Thyroid gland (tissue), 4 donors: ENCODE measurements around the gene TMEM132D.

Source experiments
- CTCF ChIP-seq, 6 experiments: fragments of 200-600 bp in 3 of 6; fragments of 450-650 bp in 3 of 6; sonication (generic) in 3 of 6; IDR thresholded peaks; one replicate each; pipeline ENCODE4 v1.5.1; 2016 to 2019; ENCODE audit warnings: antibody characterized with exemption in 6 of 6, mild to moderate bottlenecking in 2 of 6, inconsistent platforms in 1 of 6, moderate library complexity in 1 of 6
- POLR2A ChIP-seq, 2 donors: fragments of 450-650 bp; IDR thresholded peaks; one replicate each; pipeline ENCODE4 v1.6.1; 2017; ENCODE audit warnings: antibody characterized with exemption in 2 of 2, mild to moderate bottlenecking in 2 of 2, moderate library complexity in 1 of 2

- TF ChIP-seq CTCF (IDR thresholded peaks at IDR 0.05) (no peak), POLR2A (IDR thresholded peaks at IDR 0.05) (no peak)
Observed at GRCh38 chr12:129871991-129872972, 31.5 kb downstream of the TMEM132D start.
